Activated T-cell treated with anti-CD3 and anti-CD28 coated beads for 48 hours (primary cell): ENCODE measurements around the gene GAS7.
"Not testable (repeated sequence)": the region's sequence is repeated elsewhere in the genome, so short reads cannot be mapped to it uniquely, and the experiment has no call there.

Experiments
- DNase-seq: peaks from one replicate; pipeline ENCODE4 v3.0.0-alpha.2; 2020; ENCODE audit warnings: low read depth

Gene GAS7

DNA sequence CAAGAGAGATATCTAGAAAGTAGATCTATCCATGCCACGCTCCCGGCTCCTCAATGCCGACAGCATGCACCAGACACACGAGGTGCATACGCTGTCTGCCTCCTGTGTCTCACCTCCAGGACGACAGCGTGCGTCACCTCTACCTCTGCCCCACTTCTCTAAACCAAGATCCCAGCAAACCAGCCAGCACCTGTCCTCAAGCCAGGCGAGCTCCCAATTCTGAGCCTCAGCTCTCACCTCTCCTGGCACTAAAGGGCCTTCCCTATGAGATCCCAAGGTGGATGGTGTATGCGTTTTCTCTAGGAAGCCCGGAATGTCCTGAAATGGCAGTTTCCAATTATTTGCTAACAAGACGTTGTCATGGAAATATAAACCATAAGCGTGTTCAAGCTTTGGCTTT, 257.1 kb downstream of the GAS7 start:
- no peak for DNase-seq

DNA sequence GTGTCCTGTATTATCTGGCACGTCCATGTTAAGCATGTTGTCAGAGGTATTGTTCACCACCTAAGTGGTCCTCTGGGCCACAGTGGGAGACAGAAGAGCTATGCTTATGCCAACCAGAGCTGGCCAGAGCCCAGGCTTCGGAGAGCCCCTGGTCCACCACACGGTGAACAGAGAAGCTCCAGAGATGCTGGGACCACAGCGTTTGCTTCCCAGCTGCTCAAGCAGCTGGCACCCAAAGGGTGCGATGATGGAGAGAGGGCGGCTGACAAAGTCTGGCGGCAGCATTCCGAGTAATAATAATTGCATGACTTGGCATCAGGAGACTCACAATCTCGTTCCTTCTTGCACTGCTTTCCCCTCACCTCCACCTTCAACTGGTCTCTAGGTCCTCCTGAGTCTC, 257.6 kb downstream of the GAS7 start:
- DNase-seq = no peak

- no peak for DNase-seq
Measured at GRCh38 chr17:9938764-9939163, 259.6 kb downstream of the GAS7 start.

GRCh38 chr17:9937901-9938300, 260.5 kb downstream of the GAS7 start:
- DNase-seq = no peak

DNA sequence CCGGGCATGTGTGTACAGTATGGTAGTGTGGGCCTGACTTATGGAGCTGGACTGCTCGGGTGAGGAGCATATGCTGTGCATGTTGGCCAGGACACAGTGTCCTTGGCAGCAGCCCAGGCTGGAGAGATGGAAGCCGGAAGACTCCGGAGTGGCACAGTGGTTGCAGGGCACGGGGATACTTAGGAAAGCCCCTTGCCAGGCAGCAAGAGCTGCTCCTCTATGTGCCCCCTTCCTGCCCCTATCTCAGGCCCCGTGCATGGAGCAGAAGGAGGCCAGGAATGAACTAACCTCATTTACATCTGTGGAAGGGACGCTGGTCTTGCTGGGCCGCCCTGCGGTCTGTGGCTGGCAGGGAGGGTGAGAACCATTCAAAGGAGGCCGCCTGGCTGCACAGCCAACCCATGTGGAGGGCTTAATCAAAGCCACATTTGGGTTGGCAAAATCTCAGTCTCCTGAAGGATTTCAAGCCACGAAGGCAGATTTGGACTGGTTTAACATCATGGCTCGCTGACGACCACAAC, 261.1 kb downstream of the GAS7 start:
- no peak for DNase-seq

DNA sequence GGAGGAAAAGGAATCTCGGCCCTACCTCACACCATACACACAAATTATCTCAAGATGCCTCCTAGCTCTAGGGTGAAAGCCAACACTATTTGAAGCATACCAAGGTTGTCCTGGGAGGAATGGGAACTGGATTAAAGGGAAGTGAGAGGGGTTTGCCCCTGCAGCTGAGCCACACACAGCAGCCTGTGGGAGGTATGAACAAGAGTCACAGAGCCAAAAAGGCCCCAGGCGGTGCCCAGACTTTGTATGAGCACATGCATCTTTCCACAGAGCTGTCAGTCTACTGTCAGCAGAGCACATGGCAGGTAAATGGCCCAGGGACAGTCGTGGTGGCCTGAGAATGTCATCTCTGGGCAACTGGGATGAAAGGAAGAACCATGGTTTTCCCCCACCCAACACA, 262.3 kb downstream of the GAS7 start:
- DNase-seq = no peak

GRCh38 chr17:9935408-9935807, 263.0 kb downstream of the GAS7 start:
- DNase-seq = no peak

GRCh38 chr17:9934331-9934730, 264.1 kb downstream of the GAS7 start:
- DNase-seq = no peak

- DNase-seq = no peak
Measured at GRCh38 chr17:9932491-9932890, 265.9 kb downstream of the GAS7 start.

GRCh38 chr17:9931144-9931741, 267.2 kb downstream of the GAS7 start:
- no peak for DNase-seq

GRCh38 chr17:9929871-9930270, 268.5 kb downstream of the GAS7 start:
- DNase-seq = no peak

GRCh38 chr17:9928601-9929333, 269.6 kb downstream of the GAS7 start:
- no peak for DNase-seq

GRCh38 chr17:9926150-9926804, 272.1 kb downstream of the GAS7 start:
- DNase-seq = no peak

GRCh38 chr17:9925457-9925856, 272.9 kb downstream of the GAS7 start:
- no peak for DNase-seq

GRCh38 chr17:9924735-9925191, 273.6 kb downstream of the GAS7 start:
- no peak for DNase-seq

- DNase-seq = no peak
Measured at GRCh38 chr17:9922012-9922848, 276.2 kb downstream of the GAS7 start.

- DNase-seq = not testable (repeated sequence)
Measured at GRCh38 chr17:9921216-9921615, 277.2 kb downstream of the GAS7 start.

- DNase-seq = no peak
Measured at GRCh38 chr17:9918804-9919352, 279.5 kb downstream of the GAS7 start.

- DNase-seq = no peak
Measured at GRCh38 chr17:9918352-9918751, 280.1 kb downstream of the GAS7 start.

- DNase-seq = no peak
Measured at GRCh38 chr17:9917801-9918200, 280.6 kb downstream of the GAS7 start.

- no peak for DNase-seq
Measured at GRCh38 chr17:9917131-9917530, 281.3 kb downstream of the GAS7 start.

- DNase-seq = no peak
Measured at GRCh38 chr17:9916108-9916507, 282.3 kb downstream of the GAS7 start.
